ENCODE measurements around the gene SYT17. TPM values are rescaled to one million over a fixed set of nuclear protein-coding genes. Genes with fewer than 3 reads are reported as not detected.
A peak's percentile ranks its signal among the peaks of the same experiment; 100 is the strongest.

SYT17 gene
- total and polyA plus RNA-seq, 10 of the 15 experiments (the other 5 are each of a cell fraction or from before 2014, with no cell fraction given): 3.7 to 12.3 (median 5.0) TPM

GRCh38 chr16:19127205-19127604 lies 40.8 kb upstream of the SYT17 start (continued):
- TF ChIP-seq POLR2AphosphoS5 (IDR thresholded peaks at IDR 0.05; ENCODE audit: low read length): no peak
- peak; percentile 88 for TF ChIP-seq CBFB (IDR thresholded peaks at IDR 0.05; ENCODE audit: low read depth)
- TF ChIP-seq KLF5 (IDR thresholded peaks at IDR 0.05; ENCODE audit: partially characterized antibody): no peak
- TF ChIP-seq CREB1 (IDR thresholded peaks at IDR 0.05; ENCODE audit: low read depth): peak; percentile 72
- TF ChIP-seq ETV6 (conservative IDR thresholded peaks at IDR 0.05 in 1 of 2, IDR thresholded peaks at IDR 0.05 in 1 of 2; ENCODE audit: borderline replicate concordance in 1 of 2, low read depth in 1 of 2): peak in 1 of 2 experiments; percentile 74; a peak in 2 of 4 replicates
- TF ChIP-seq, protein P1, sequence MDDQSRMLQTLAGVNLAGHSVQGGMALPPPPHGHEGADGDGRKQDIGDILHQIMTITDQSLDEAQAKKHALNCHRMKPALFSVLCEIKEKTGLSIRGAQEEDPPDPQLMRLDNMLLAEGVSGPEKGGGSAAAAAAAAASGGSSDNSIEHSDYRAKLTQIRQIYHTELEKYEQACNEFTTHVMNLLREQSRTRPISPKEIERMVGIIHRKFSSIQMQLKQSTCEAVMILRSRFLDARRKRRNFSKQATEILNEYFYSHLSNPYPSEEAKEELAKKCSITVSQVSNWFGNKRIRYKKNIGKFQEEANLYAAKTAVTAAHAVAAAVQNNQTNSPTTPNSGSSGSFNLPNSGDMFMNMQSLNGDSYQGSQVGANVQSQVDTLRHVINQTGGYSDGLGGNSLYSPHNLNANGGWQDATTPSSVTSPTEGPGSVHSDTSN (IDR thresholded peaks at IDR 0.05; ENCODE audit: insufficient replicate concordance, low read depth, low read length): no peak
- TF ChIP-seq ZBED1 (IDR thresholded peaks at IDR 0.05; ENCODE audit: borderline replicate concordance): peak; percentile 57; the same call in 1 of the 2 replicates
- TF ChIP-seq ESRRA (IDR thresholded peaks at IDR 0.05; ENCODE audit: low read length): no peak
- TF ChIP-seq SMAD5 (IDR thresholded peaks at IDR 0.05; ENCODE audit: low read depth): no peak
- TF ChIP-seq RAD51 (IDR thresholded peaks at IDR 0.05): no peak
- TF ChIP-seq RB1 (IDR thresholded peaks at IDR 0.05; ENCODE audit: borderline replicate concordance): no peak
- no peak for TF ChIP-seq CEBPB (IDR thresholded peaks at IDR 0.05; ENCODE audit: borderline replicate concordance in 1 of 2, low read depth in 2 of 2, low read length in 2 of 2)
- no peak for TF ChIP-seq SMC3 (IDR thresholded peaks at IDR 0.05; ENCODE audit: borderline replicate concordance, low read length)
- TF ChIP-seq BRCA1 (IDR thresholded peaks at IDR 0.05; ENCODE audit: low read depth, low read length): no peak
- TF ChIP-seq, protein P2, sequence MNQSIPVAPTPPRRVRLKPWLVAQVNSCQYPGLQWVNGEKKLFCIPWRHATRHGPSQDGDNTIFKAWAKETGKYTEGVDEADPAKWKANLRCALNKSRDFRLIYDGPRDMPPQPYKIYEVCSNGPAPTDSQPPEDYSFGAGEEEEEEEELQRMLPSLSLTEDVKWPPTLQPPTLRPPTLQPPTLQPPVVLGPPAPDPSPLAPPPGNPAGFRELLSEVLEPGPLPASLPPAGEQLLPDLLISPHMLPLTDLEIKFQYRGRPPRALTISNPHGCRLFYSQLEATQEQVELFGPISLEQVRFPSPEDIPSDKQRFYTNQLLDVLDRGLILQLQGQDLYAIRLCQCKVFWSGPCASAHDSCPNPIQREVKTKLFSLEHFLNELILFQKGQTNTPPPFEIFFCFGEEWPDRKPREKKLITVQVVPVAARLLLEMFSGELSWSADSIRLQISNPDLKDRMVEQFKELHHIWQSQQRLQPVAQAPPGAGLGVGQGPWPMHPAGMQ (IDR thresholded peaks at IDR 0.05; ENCODE audit: borderline replicate concordance): no peak
- peak; percentile 47; the same call in 1 of the 2 replicates for TF ChIP-seq FOXM1 (IDR thresholded peaks at IDR 0.05; ENCODE audit: low read depth, low read length)
- TF ChIP-seq ZBTB11 (CRISPR knock-in tag; IDR thresholded peaks at IDR 0.05): no peak
- no peak for TF ChIP-seq BACH1 (IDR thresholded peaks at IDR 0.05; ENCODE audit: borderline replicate concordance)
- TF ChIP-seq NR2C2 (IDR thresholded peaks at IDR 0.05; ENCODE audit: borderline replicate concordance, control insufficient read depth, insufficient read length, low read depth): no peak
- no peak for TF ChIP-seq STAT1 (conservative IDR thresholded peaks at IDR 0.05)
- no peak for TF ChIP-seq NR2F1 (conservative IDR thresholded peaks at IDR 0.05)
- TF ChIP-seq NR2C1 (IDR thresholded peaks at IDR 0.05): no peak
- TF ChIP-seq ATF2 (IDR thresholded peaks at IDR 0.05; ENCODE audit: low read length): peak; percentile 58
- TF ChIP-seq MEF2A (IDR thresholded peaks at IDR 0.05; ENCODE audit: insufficient read depth, low read depth, low read length): no peak
- peak; percentile 71; the same call in 1 of the 2 replicates for TF ChIP-seq BCL11A (IDR thresholded peaks at IDR 0.05; ENCODE audit: low read depth, low read length)
- TF ChIP-seq IKZF1 (conservative IDR thresholded peaks at IDR 0.05): no peak; the same call in 1 of the 2 replicates
- no peak for TF ChIP-seq HDAC2 (IDR thresholded peaks at IDR 0.05)

Data from GM12878 (cell line).